Colonic mucosa (tissue), 4 donors: ENCODE data around the gene MRRF. TPM values are rescaled to one million over a fixed set of nuclear protein-coding genes. Genes with fewer than 3 reads are reported as not detected.

ENCODE experiments used
- DNase-seq: peaks from one replicate; pipeline ENCODE4 v3.0.0-alpha.2; 2020
- H3K27ac ChIP-seq: fragments of 200-600 bp; one replicate; pipeline ENCODE4 v1.8.0; 2021
- H3K27me3 ChIP-seq: fragments of 200-600 bp; one replicate; pipeline ENCODE4 v1.8.0; 2021
- H3K36me3 ChIP-seq: fragments of 200-600 bp; one replicate; pipeline ENCODE4 v1.8.0; 2021
- H3K4me1 ChIP-seq: fragments of 200-600 bp; one replicate; pipeline ENCODE4 v1.8.0; 2021; ENCODE audit warnings: mild to moderate bottlenecking
- H3K4me3 ChIP-seq: fragments of 200-600 bp; one replicate; pipeline ENCODE4 v1.8.0; 2021
- H3K9ac ChIP-seq, 2 donors: one replicate each; pipeline ENCODE4 v1.7.0; 2013; ENCODE audit warnings: control low read depth in 2 of 2, low read depth in 2 of 2, low read length in 2 of 2
- H3K9me3 ChIP-seq: fragments of 200-600 bp; one replicate; pipeline ENCODE4 v1.8.0; 2021
- intact Hi-C: fragments of 100-400 bp; cut with DNase I; formaldehyde crosslinking; loops from one replicate; pipeline ENCODE4 v1.14.1; 2022
- total RNA-seq, 2 donors: library from RNA; stranded (reverse); fragmentation: NEBNext Ultra II Directional in 1 of 2; extraction: Animal tissue kit (Norgen Biotek cat#: 25700) in 1 of 2; gene quantifications; one replicate each; pipeline ENCODE4 v1.2.1, GENCODE V29; 2021
- TF ChIP-seq, protein P1 (sequence below): fragments of 200-600 bp; IDR thresholded peaks from one replicate; pipeline ENCODE4 v1.8.0; 2022; ENCODE audit warnings: antibody characterized with exemption, mild to moderate bottlenecking
- donor health status: healthy.
- donor health status: DM: no; HTN: no; CAD: no.
- donor health status: DM: no; HTN: no; CAD: no.

The MRRF gene
- total RNA-seq, 2 donors from 2014 or later, result 53.3 to 70.8 TPM

DNA sequence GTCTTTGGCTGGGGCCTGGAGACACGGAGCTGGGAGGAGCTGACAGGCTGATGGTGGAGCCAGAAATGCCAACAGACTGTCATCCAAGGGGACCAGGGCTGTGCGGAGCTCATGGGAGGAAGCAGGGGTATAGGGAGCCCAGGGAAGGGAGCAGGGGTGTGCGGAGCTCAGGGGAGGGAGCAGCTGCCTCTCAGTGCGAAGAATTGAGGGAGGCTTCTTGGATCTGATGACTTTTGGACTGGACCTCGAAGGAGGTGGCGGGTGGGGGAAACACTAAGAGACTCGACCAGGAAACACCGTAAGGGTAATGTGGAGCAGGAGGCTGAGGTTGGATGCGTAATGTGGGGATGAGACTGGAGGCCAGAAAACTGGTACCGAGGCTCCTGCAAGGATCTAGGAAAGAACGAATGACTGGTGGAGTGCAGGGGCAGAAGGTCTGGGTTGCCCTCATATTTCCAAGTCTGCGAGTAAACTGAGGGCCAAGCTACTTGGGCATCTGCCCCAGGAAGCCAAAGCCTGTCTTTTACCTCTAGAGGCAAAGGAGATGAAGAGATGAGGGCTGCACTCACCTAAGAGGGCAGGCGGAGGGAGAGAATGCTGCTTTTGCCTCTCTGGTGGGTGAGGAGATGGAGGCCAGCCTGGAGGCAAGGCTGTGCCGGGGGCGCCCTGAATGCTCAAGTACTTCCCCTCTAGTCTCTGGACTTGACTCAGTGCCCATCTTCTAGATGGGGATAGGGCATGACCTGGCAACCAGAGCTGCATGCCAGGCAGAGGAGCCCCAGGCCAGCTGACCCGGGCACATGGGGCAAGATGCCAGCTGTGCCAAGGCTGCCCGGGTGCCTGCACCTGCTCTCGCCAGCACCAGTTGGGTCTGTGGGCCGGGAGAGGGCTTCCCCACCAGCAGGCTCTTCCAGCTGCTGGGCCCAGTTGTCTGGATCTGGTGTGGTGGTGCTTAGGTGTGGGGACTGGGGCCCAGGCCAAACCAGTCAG is 108.5 kb downstream of the MRRF start:
- H3K9me3 ChIP-seq, result no peaks in the 10 kb centered on the region
- intact Hi-C loops, result no loop called here
- TF ChIP-seq, protein P1, sequence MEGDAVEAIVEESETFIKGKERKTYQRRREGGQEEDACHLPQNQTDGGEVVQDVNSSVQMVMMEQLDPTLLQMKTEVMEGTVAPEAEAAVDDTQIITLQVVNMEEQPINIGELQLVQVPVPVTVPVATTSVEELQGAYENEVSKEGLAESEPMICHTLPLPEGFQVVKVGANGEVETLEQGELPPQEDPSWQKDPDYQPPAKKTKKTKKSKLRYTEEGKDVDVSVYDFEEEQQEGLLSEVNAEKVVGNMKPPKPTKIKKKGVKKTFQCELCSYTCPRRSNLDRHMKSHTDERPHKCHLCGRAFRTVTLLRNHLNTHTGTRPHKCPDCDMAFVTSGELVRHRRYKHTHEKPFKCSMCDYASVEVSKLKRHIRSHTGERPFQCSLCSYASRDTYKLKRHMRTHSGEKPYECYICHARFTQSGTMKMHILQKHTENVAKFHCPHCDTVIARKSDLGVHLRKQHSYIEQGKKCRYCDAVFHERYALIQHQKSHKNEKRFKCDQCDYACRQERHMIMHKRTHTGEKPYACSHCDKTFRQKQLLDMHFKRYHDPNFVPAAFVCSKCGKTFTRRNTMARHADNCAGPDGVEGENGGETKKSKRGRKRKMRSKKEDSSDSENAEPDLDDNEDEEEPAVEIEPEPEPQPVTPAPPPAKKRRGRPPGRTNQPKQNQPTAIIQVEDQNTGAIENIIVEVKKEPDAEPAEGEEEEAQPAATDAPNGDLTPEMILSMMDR, result no peak
- H3K4me1 ChIP-seq, result peaks cover 10% of the 10 kb centered on the region
- no peak overlapping the region for H3K4me3 ChIP-seq
- no peak overlapping the region for H3K9ac ChIP-seq
- H3K27me3 ChIP-seq, result no peaks in the 10 kb centered on the region
- no peak overlapping the region for H3K27ac ChIP-seq
- DNase-seq, result no peak
- H3K36me3 ChIP-seq, result no peaks in the 10 kb centered on the region

DNA sequence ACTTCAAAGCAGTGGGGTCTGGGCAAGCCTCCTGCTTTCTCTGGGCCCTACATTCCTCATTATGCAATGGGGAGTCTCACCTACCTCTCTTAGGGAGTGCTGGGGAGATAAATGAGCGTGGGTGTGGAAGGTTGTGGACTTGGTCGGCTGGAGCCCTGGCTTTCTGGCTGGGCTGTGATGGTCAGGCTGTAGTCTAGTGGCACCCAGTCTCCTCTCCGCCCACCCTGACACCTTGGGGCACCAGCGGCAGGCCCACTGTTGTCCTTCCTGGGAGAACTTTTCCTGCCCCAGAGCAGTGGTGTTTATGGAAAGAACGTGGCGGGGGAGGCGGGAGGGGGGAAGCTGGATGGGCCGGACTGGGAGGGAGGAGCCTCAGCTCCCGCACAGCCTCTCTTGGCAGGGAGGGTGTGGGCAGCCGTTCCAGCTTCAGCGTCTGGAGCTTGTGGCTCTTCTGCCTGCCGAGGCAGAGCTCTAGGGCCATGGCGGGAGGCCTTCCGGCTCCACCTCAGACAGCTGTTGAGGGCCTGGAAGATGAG is 110.3 kb downstream of the MRRF start:
- peak; percentile 79 for DNase-seq
- Histone ChIP-seq H3K4me1 (peaks cover 10% of the 10 kb centered on the region), H3K9me3 (no peaks in the 10 kb centered on the region), H3K4me3 (no peak overlapping the region), H3K27me3 (no peaks in the 10 kb centered on the region), H3K27ac (peak overlapping the region; percentile 27), H3K9ac (peak overlapping the region in 1 of 2 donors; percentile 45), H3K36me3 (no peaks in the 10 kb centered on the region)
- TF ChIP-seq, protein P1, result no peak
- intact Hi-C loops, result no loop called here

DNA sequence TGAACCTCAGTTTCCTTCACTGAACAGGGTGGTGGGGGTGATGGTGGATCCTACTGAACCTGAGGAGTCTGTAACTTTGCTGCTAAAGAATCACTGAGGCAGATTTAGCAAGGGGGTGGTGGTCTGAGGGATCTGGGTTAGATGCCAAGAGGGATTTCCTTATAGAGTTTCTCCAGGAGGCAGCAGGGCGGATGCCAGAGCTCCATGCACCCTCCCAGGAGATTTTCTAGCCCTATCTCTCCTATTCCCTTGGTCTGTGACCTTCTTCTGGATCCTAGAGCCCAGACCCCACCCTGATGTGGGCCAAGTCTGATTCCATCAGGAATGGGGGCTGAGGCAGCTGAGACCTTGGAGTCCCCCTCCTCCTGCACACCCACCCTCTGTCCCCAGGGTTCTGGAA is 112.1 kb downstream of the MRRF start:
- H3K9me3 ChIP-seq, result no peaks in the 10 kb centered on the region
- no peaks in the 10 kb centered on the region for H3K27me3 ChIP-seq
- intact Hi-C loops, result no loop called here
- H3K4me1 ChIP-seq, result peaks cover 10% of the 10 kb centered on the region
- no peak for DNase-seq
- no peak overlapping the region for H3K9ac ChIP-seq
- TF ChIP-seq, protein P1, result no peak
- H3K4me3 ChIP-seq, result no peak overlapping the region
- peak overlapping the region; percentile 18 for H3K27ac ChIP-seq
- H3K36me3 ChIP-seq, result no peaks in the 10 kb centered on the region

DNA sequence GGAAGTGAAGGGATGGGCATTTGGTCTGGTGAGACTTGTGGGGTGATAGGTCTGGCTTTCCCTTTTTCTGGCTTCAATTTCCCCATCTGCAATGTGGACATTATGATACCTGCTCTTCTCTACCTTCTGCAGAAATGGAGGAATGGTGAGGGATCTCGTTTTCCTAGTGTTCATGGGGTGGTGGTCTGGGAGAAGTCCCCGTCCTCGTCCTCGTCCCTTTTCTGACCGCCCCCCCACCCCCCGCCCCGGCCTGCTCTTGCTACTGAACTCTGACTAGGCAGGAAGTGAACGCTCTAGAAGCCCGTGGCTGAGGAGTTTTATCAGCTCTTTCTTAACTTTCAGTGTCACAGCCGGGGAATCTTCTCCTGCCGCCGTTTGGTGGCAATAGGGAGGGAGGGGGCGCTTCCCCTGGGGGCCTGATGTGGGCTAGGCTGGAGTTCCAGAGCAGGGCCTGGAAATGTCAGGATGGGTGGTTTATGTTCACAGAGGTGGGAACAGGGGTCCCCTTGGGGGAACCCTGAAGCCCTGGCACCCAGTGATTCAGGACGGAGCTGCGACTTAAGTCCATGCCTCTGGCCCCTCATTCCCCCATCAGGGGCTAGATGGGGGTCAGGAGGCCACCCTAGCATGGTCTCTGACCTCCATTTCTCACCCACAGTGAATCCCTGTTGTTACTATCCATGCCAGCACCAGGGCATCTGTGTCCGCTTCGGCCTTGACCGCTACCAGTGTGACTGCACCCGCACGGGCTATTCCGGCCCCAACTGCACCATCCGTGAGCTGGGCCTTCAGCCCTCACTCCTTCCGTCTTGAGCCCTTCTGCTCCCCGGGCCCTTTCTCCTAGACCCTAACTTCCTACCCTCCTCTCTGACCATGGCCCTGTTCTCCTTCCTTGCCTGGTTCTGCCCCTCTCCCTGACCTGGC is 112.8 kb downstream of the MRRF start:
- intact Hi-C loops, result no loop called here
- H3K9ac ChIP-seq, result no peak overlapping the region

More for the DNA sequence above, 112.8 kb downstream of the MRRF start:
- Histone ChIP-seq H3K27ac (no peak overlapping the region), H3K9me3 (no peaks in the 10 kb centered on the region), H3K4me3 (no peak overlapping the region), H3K36me3 (no peaks in the 10 kb centered on the region), H3K27me3 (no peaks in the 10 kb centered on the region), H3K4me1 (peaks cover 10% of the 10 kb centered on the region)
- TF ChIP-seq, protein P1, result no peak
- DNase-seq, result no peak
